NCI-H187 (cell line): ENCODE measurements around the gene CSGALNACT2.
A peak's percentile ranks its signal among the peaks of the same experiment; 100 is the strongest.
"Not testable (repeated sequence)": the region's sequence is repeated elsewhere in the genome, so short reads cannot be mapped to it uniquely, and the experiment has no call there.

Source experiments
- DNase-seq, 2 experiments: peaks; one replicate each; lab custom pipeline; 2025; lab: John Stamatoyannopoulos, UW

The CSGALNACT2 gene

DNA sequence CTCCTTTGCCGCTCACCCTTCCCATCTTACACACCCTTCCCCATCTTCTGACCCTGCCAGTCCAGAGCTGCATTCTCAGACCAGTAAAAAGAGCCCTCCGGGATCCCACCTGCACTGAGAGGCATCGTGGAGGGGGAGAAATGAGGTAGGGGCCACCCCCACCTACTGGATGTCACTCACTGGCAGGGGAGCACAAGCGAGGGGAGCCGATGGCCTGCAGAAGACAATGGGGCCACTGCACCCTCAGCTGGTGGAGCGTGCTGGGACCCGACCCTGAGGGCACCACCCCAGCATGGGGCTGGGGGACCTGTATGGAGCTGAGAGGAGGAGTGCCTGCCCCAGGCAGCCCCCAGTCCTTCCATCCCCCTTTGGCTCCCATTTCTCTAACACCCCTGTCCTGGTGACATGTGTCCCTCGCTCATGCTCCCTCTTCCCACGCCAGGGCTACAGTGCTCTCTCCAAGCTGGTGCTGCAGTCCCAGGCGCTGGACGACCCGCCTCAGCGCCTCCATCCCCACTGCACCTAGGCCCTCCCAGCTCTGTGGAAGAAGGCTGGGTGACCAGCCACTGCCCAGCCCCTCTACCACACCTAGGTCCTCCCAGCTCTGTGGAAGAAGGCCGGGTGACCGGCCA is 78.8 kb downstream of the CSGALNACT2 start:
- no peak for DNase-seq

- DNase-seq: no peak
Observed at GRCh38 chr10:43217563-43218205, 79.4 kb downstream of the CSGALNACT2 start.

DNA sequence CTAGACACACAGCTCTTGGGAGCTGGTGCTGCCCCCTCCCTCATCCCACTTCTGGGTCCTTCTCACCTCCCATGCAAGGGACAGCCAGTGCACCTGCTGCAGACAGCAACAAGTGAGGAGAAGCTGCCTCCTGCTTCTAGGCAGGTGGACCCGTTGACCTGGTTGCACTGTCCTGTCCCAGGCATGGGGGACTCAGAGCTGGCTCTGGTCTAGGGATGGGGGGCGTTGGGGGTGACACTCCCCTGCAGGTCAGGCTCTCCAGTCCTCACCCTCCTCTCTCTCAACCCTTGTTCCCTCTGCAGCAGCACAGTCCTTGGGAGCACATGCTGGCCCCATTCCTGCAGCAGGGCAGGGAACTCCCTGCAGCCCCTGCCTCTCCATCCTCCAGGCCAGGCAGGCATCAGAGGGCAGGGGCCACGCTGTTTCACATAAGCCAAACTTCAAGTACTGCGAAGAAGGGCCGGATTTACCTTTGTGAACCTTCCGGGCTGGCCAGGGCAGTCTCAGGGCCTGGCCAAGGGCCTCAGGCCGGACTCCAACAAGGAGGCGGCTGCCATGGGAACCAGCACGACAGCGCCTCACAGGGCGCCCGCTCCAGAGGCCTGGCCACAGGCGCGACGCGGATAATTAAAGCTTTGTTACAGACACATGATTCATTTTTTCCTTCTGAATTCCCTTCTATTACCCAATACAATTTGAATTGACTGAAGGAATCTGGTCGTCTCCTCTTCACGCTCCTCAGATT is 80.1 kb downstream of the CSGALNACT2 start:
- no peak for DNase-seq

GRCh38 chr10:43218951-43219837 is 80.9 kb downstream of the CSGALNACT2 start:
- no peak for DNase-seq

DNA sequence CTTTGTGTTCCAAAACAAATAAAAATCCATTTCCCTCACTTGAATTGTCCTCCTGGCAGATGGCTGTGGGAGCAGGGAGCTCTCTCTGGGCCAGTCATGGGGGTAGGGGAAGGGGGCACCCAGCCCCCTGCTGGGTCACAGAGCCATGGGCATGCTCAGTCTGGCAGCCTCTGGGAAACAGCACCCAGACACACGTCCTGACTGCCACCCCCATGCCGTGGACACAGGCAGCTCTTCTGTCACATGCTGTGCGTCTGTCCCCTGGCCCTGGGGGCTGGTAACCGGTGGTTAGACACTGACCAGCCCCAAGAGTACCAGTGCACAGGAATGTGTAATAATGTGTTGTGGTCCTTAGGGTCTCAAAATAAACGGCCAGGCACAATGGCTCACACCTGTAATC is 81.6 kb downstream of the CSGALNACT2 start:
- no peak for DNase-seq

GRCh38 chr10:43220251-43220650 is 82.0 kb downstream of the CSGALNACT2 start:
- not testable (repeated sequence) for DNase-seq

DNA sequence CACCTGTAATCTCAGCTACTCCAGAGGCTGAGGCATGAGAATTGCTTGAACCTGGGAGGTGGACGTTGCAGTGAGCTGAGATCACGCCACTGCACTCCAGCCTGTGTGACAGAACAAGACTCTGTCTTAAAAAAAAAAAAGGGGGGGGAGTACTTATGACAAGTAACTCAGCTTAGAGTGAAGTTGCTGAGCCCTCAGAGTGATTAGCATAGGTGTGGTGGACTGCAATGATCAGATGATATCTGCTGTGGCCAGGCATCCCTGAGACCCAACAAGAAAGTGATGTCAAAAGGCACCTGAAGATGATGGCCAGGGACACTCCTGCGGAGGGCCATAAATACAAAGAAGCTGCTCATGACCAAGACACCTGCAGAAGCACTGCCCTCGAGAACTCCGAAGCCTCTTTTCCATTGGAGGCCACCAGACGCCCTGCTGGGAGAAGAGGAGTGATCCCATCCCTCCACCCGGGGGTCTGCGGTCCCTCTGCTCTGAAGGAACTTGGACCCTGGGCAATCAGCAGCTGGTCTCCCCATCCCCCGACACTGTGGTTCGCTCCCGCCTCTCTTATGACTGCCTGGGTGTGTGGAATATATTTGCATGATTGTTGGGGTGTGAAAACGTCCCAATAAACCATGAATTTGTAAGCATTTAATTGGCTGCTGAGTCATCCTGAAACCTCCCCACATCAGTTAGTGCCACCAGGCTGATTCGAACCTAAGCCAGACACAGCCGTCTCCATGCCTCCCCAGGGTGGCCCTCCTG is 82.6 kb downstream of the CSGALNACT2 start:
- DNase-seq: no peak

- DNase-seq: no peak
Observed at GRCh38 chr10:43221419-43222209, 83.4 kb downstream of the CSGALNACT2 start.

DNA sequence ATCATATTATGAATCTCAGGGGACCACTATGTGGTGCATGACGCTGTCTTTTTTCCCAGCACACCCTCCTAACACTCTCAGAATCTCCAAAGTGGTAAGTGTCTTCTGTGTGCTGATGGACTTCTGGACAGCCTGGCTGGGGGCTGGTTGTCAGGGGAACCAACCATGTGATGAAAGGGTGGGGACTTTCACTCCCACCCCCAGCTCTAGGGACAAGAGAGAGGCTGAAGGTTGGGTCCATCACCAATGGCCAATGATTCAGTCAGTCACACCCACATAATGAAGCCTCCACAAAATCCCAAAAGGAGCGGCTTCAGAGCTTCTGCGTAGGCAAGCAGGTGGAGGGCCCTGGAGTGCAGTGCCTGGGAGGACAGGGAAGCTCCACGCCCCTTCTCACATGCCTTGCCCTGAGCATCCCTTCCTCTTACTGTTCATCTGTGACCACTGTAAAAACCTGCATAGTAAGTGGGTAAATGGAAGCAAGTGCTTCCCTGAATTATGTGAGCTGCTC is 84.0 kb downstream of the CSGALNACT2 start:
- peak; percentile 46 to 64 for DNase-seq

DNA sequence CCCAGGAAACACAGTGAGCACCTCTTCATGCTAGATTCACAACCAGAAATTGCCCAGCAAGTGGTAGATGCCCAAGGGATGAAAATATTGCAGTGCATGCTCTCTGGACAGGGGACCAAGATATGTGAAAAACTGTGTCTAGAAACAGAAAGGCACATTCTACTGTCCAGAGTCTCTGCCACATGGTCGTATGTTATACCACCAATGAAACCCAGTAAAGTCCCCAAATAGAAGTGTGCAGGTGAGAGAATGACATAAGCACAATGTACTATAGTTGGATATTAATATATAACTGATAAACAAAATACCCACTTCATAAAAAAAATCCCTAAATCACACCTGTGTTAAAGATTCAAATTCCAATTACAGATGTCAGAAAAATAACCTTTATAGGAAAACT is 84.8 kb downstream of the CSGALNACT2 start:
- DNase-seq: no peak

- no peak for DNase-seq
Observed at GRCh38 chr10:43224321-43224720, 86.1 kb downstream of the CSGALNACT2 start.

- DNase-seq: no peak
Observed at GRCh38 chr10:43225004-43225786, 87.0 kb downstream of the CSGALNACT2 start.

DNA sequence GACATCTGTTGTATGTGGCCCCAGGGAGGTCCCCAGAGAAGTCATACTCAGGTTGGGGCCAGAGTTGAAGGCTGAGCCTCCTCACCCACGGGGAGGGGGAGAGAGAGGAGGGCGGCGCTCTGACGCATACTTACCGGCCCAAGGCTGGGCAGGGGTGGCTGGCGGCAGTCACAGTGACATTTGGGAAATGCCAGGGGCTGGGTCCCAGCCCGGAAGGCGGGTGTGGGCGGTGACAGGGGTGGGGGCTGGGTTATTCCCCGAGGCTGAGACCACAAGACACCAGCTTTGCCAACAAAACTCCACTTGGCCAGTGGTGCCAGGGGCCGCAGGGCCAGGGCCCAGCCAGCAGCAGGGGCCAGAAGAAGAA is 87.5 kb downstream of the CSGALNACT2 start:
- no peak for DNase-seq

DNA sequence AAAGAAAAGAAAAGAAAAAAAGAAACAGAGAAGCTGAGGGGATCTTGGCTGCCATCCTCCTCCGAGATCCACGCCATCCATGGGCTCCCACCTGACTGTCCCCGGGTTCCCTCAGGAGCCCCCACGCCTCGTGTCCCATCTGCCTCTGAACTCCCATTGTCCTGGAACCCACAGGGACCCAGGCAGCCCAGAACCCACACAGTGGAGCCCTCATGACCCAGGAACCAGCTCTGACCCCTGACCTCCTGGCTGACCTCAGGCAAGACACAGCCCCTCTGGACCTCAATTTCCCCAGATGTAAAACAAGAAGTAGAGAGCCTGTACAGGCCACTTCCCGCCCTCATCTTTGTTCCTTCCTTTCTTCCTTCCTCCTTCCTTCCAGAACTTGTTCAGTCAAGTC is 88.2 kb downstream of the CSGALNACT2 start:
- DNase-seq: no peak

DNA sequence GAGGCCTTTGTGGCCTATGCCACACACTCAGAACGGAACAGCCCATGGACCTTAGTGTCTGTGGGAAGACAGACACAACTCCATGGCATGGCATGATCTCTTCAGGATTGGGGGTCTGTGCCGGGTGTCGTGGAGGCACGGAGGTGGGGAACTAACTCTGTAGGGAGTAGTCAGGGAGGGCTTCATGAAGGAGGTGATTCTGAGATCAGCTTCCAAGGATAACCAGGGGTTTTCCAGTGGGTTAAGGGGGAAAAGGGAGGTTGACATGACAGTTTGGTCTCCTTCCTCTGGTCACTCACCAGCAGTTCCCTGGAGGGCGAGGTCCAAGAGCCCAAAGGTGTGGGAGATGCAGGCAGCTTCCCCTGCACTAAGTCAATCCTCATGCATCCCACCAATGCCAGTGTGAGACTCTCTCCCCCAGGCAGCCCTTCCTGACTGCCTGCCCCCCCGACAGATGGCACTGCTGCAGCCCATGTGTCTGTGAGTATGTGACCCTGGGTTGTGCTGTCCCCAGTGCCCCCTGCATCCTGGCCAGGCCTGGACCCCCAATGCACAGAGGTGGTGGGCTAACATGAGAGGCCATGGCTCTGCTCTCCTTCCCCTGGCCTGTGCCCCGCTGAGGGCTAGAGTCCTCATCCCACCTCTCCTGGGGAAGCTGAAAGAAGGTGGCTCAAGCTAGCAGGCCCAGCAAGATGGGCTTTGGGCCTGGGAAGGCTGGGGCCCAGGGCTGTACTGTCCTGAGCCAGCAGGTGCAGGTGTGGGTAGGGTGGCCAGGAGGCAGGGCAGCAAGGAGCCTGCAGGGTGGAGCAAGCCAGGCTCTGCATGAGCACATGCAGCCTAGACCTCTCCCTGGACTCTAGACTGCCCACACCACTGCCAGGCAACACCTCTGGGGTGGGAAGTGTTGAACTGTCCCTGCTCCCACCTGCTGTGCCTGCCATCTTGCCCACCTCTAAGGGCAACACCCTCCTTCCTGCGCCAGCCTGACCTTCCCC is 88.9 kb downstream of the CSGALNACT2 start:
- DNase-seq: no peak

DNA sequence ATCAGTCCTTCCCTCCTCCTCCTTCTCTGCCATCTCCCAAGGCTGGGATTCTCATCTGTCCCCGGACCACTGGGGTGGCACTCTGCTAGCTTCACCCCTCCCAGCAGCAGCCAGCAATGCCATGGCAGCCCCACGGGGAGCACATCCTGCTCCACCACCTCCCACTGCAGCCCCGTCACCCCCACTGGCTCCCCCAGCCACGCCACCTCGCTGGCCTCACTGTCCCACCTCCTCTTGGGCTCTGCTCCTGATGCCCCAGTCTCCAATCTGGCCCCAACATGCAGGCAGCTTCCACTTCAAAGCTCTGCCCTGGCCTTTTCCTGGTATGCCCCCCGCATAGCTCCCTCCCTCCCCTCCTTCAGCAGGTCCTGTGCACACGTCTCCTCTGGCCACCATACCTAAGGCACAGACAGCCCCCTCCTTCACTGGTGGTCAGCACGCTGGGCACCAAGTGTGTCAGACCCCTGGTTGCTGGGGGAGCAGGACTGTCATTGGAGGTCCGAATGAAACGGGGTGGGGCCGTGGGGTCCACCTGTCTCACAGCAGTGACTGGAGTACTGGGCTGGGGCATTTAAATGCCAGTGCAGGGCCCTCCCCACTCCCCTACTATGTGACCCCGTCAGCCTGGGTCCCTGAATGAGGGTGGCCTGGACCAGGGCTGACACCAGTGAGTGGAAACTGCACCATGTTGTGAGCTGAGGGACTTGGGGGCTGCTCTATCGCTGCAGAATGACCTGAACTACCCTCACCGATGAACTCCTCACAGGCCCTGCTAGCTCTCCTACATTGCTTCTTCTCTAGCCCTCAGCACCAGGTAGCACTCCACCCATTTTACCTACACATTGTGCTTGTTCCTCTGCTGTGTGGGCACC is 89.9 kb downstream of the CSGALNACT2 start:
- no peak for DNase-seq

GRCh38 chr10:43228783-43229207 is 90.5 kb downstream of the CSGALNACT2 start:
- no peak for DNase-seq
